MM.1S (cell line): ENCODE results near the gene TNFRSF9.

Experiments used
- DNase-seq: peaks from one replicate; pipeline ENCODE4 v3.0.0-alpha.2; 2015
- H2AFZ ChIP-seq: fragments of 300-600 bp; sonication (generic); 2 replicates; pipeline ENCODE4 v1.6.0; 2016; ENCODE audit warnings: antibody characterized with exemption, low read length
- H3F3A ChIP-seq: fragments of 300-600 bp; sonication (generic); 2 replicates; pipeline ENCODE4 v1.6.1; 2016; ENCODE audit warnings: mild to moderate bottlenecking, antibody characterized with exemption, low read length, moderate library complexity, mixed read lengths; ENCODE audit not compliant: insufficient read depth
- H3K27ac ChIP-seq: fragments of 300-600 bp; sonication (generic); 2 replicates; pipeline ENCODE4 v1.5.1; 2016; ENCODE audit warnings: mild to moderate bottlenecking, low read length
- H3K27me3 ChIP-seq: fragments of 300-600 bp; sonication (generic); replicated peaks from 2 replicates; pipeline ENCODE4 v1.6.0; 2016; ENCODE audit warnings: low read length; ENCODE audit not compliant: insufficient read depth
- H3K36me3 ChIP-seq: fragments of 300-600 bp; sonication (generic); replicated peaks from 2 replicates; pipeline ENCODE4 v1.6.1; 2016; ENCODE audit warnings: mild to moderate bottlenecking, low read length, mixed read lengths; ENCODE audit not compliant: insufficient read depth
- H3K4me1 ChIP-seq: fragments of 300-600 bp; sonication (generic); 2 replicates; pipeline ENCODE4 v1.6.1; 2016; ENCODE audit warnings: low read length, mixed read lengths
- H3K4me2 ChIP-seq: fragments of 300-600 bp; sonication (generic); 2 replicates; pipeline ENCODE4 v1.6.0; 2016; ENCODE audit warnings: low read depth, low read length
- H3K4me3 ChIP-seq: fragments of 300-600 bp; sonication (generic); 2 replicates; pipeline ENCODE4 v1.5.1; 2016; ENCODE audit warnings: low read length, mixed read lengths
- H3K79me2 ChIP-seq: fragments of 300-600 bp; sonication (generic); 2 replicates; pipeline ENCODE4 v1.6.1; 2016; ENCODE audit warnings: mixed run types, low read length, mixed read lengths
- H3K9ac ChIP-seq: fragments of 300-600 bp; sonication (generic); 2 replicates; pipeline ENCODE4 v1.6.1; 2016; ENCODE audit warnings: low read length, mixed read lengths
- H3K9me2 ChIP-seq: fragments of 300-600 bp; sonication (generic); replicated peaks from 2 replicates; pipeline ENCODE4 v1.6.1; 2016; ENCODE audit warnings: mild to moderate bottlenecking, low read length, mixed read lengths; ENCODE audit not compliant: insufficient read depth
- H3K9me3 ChIP-seq: fragments of 300-600 bp; sonication (generic); replicated peaks from 2 replicates; pipeline ENCODE4 v1.6.1; 2016; ENCODE audit warnings: mild to moderate bottlenecking, low read length, mixed read lengths; ENCODE audit not compliant: insufficient read depth
- H4K20me1 ChIP-seq: fragments of 300-600 bp; sonication (generic); 2 replicates; pipeline ENCODE4 v1.6.1; 2016; ENCODE audit warnings: mild to moderate bottlenecking, low read length, moderate library complexity, mixed read lengths; ENCODE audit not compliant: insufficient read depth
- CTCF ChIP-seq: fragments of 300-600 bp; sonication (generic); IDR thresholded peaks from 2 replicates; pipeline ENCODE4 v1.5.1; 2016; ENCODE audit warnings: antibody characterized with exemption, low read length, mixed read lengths
- EZH2 ChIP-seq: fragments of 300-600 bp; sonication (generic); optimal IDR thresholded peaks from 2 replicates; pipeline ENCODE3; 2017; ENCODE audit warnings: low read depth, mild to moderate bottlenecking, antibody characterized with exemption, low read length, mixed read lengths
- EZH2phosphoT487 ChIP-seq: fragments of 300-600 bp; sonication (generic); IDR thresholded peaks from 2 replicates; pipeline ENCODE4 v1.6.1; 2018; ENCODE audit warnings: antibody characterized with exemption, low read length

TNFRSF9 gene

DNA sequence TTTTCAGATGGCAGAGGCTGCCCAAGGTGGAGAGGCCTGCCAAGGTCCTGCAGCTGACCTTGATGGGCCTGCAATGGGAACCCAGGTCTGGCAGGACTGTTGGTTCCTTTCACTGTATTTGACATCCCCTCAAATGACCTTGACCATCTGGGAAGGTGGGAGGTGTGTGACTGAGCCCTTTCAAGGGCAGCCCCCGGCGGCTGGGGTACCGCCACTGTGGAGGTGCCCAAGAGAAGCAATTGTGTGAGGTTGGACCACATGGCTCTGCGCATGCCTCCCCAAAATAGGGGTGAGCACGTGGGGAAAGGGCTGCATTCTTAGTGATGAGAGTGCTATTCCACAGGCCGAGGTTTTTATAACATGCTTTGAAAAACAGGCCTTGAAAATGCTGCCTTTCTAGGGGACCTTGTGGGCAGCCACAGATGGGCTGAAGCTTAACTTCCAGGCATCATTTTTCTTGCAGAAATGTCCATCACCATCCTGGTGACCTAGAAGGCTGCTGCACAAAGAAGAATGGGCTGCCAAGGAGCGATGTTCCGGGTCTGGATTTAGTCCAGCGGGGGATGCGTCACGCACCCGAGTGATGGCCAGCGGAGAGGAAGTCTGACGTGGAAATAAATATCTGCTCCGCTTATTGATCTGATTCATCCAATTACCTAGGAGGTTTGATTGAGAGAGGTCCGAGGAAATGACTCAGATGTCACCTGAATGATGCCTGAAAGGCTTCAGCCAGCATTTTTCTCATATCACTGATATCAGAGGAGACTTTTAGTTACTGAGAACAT lies 71.3 kb downstream of the TNFRSF9 start:
- Histone ChIP-seq H3K79me2 (no peaks in the 10 kb centered on the region), H3K9me3 (no peaks in the 10 kb centered on the region), H3K36me3 (no peaks in the 10 kb centered on the region), H3K4me1 (no peaks in the 10 kb centered on the region), H2AFZ (no peak overlapping the region), H3K9me2 (no peaks in the 10 kb centered on the region), H3K27ac (no peak overlapping the region), H3K9ac (no peak overlapping the region), H4K20me1 (no peaks in the 10 kb centered on the region), H3K4me3 (no peak overlapping the region), H3F3A (no peaks in the 10 kb centered on the region), H3K4me2 (no peak overlapping the region), H3K27me3 (peaks cover 83% of the 10 kb centered on the region)
- TF ChIP-seq CTCF: no peak
- no peak for TF ChIP-seq EZH2phosphoT487
- no peak for TF ChIP-seq EZH2
- DNase-seq: no peak

GRCh38 chr1:7868070-7868780 lies 72.4 kb downstream of the TNFRSF9 start:
- no peaks in the 10 kb centered on the region for H3K4me1 ChIP-seq
- H2AFZ ChIP-seq: no peak overlapping the region
- TF ChIP-seq EZH2phosphoT487 (no peak), CTCF (no peak), EZH2 (no peak)

GRCh38 chr1:7865978-7866377 lies 74.7 kb downstream of the TNFRSF9 start:
- no peak for DNase-seq
- TF ChIP-seq CTCF (no peak), EZH2 (no peak), EZH2phosphoT487 (no peak)

More at GRCh38 chr1:7868070-7868780, 72.4 kb downstream of the TNFRSF9 start:
- no peak overlapping the region for H3K27ac ChIP-seq
- no peak overlapping the region for H3K9ac ChIP-seq
- no peaks in the 10 kb centered on the region for H3K36me3 ChIP-seq
- no peaks in the 10 kb centered on the region for H3K9me2 ChIP-seq
- H3K4me2 ChIP-seq: no peak overlapping the region
- H3K79me2 ChIP-seq: no peaks in the 10 kb centered on the region
- H3K9me3 ChIP-seq: no peaks in the 10 kb centered on the region
- peaks cover 83% of the 10 kb centered on the region for H3K27me3 ChIP-seq
- H4K20me1 ChIP-seq: no peaks in the 10 kb centered on the region
- H3K4me3 ChIP-seq: no peak overlapping the region
- H3F3A ChIP-seq: no peaks in the 10 kb centered on the region
- DNase-seq: no peak

More at GRCh38 chr1:7865978-7866377, 74.7 kb downstream of the TNFRSF9 start:
- Histone ChIP-seq H4K20me1 (no peaks in the 10 kb centered on the region), H3K27ac (no peak overlapping the region), H3K27me3 (peaks cover 73% of the 10 kb centered on the region), H3K36me3 (no peaks in the 10 kb centered on the region), H3K9me2 (no peaks in the 10 kb centered on the region), H3K4me3 (no peak overlapping the region), H3F3A (no peaks in the 10 kb centered on the region), H2AFZ (no peak overlapping the region), H3K4me1 (no peaks in the 10 kb centered on the region), H3K9ac (no peak overlapping the region), H3K9me3 (no peaks in the 10 kb centered on the region), H3K4me2 (no peak overlapping the region), H3K79me2 (no peaks in the 10 kb centered on the region)
